ENCODE results near the gene NOCT. TPM values are rescaled to one million over a fixed set of nuclear protein-coding genes. Genes with fewer than 3 reads are reported as not detected.

Gene NOCT
- total and polyA plus RNA-seq, 7 donors, result 3.9 to 21.8 (median 11.4) TPM

DNA sequence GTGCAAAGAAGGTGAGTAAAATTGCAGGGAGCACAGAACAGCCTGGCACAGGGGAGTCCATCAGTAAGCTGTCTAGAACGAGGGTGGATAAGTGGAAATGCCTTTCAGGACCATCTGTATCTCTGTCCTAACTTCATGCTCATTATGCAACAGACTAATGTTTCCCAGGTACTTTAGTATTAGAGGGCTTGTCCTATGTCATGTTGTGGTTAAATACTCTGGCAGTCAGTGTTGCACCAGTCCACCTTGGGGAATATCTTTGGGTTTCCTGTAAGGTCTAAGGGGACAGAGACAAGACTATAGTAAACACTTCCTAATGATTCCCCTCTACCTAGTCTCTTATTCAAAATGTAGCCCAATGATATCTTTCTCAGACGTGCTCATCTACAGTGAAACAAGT lies 21.3 kb downstream of the NOCT start:
- H3K27me3 ChIP-seq (ENCODE audit: insufficient read depth in 3 of 3, low read length in 2 of 3), result no peaks in the 10 kb centered on the region
- no peak overlapping the region for H3K27ac ChIP-seq
- H3K4me3 ChIP-seq, result no peak overlapping the region
- H3K9me3 ChIP-seq, result no peaks in the 10 kb centered on the region
- H3K36me3 ChIP-seq (ENCODE audit: insufficient read depth in 1 of 2, low read depth in 1 of 2), result peaks cover 0 to 26% of the 10 kb centered on the region in 2 donors
- intact Hi-C loops (cut with DNase I), result loop anchor here (5.0 to 10.0 kb wide), 4 partner anchors 35 to 498 kb away; partner anchors contain the start of gene ELF2 (in 1 of the 2)
- ATAC-seq (no peak), DNase-seq (no peak)
- 54 to 82% (median 74%) methylated on average over 2 of the region's 2 CpGs for WGBS, 3 donors
- TF ChIP-seq, protein P1, sequence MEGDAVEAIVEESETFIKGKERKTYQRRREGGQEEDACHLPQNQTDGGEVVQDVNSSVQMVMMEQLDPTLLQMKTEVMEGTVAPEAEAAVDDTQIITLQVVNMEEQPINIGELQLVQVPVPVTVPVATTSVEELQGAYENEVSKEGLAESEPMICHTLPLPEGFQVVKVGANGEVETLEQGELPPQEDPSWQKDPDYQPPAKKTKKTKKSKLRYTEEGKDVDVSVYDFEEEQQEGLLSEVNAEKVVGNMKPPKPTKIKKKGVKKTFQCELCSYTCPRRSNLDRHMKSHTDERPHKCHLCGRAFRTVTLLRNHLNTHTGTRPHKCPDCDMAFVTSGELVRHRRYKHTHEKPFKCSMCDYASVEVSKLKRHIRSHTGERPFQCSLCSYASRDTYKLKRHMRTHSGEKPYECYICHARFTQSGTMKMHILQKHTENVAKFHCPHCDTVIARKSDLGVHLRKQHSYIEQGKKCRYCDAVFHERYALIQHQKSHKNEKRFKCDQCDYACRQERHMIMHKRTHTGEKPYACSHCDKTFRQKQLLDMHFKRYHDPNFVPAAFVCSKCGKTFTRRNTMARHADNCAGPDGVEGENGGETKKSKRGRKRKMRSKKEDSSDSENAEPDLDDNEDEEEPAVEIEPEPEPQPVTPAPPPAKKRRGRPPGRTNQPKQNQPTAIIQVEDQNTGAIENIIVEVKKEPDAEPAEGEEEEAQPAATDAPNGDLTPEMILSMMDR (IDR thresholded peaks at IDR 0.05), result no peak
- H3K4me1 ChIP-seq, result peaks cover 11% of the 10 kb centered on the region

DNA sequence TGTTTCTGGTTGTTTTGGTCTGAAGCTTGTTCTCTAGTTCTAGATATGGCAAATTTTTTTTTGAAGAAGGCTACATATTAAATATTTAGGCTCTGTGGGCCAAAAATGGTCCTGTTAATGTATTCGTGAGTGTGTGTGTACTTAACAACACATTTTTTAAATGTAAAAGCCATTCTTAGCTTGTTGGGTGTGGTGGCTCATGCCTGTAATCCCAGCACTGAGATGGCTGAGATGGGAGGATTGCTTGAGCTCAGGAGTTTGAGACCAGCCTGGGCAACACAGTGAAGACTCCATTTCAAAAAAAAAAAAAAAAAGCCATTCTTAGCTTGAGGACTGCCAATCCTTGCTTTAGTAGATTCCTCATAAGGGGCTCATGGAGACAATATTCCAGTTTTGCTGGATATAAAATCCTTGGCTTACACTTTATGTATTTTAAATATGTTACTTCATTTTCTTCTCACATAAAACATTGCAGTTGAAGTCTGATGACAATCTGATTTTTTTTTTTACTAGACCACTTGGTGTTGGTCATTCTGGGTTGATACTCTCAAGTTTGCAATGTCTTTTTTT lies 23.4 kb downstream of the NOCT start:
- H3K4me3 ChIP-seq, result no peak overlapping the region

DNA sequence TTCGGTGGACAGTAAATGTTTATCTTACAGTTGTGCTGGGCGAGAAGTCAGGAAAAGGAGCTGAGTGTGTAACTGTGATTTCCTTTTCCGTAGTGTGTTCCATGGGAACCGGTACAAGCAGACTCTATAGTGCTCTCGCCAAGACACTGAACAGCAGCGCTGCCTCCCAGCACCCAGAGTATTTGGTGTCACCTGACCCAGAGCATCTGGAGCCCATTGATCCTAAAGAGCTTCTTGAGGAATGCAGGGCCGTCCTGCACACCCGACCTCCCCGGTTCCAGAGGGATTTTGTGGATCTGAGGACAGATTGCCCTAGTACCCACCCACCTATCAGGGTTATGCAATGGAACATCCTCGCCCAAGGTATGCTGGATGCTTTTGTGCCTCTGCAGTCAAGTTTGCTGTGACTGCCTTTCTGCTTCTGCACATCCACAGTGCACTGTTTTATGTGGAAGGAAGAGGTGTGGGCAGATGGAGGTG lies 27.4 kb downstream of the NOCT start:
- H3K9me3 ChIP-seq, result no peaks in the 10 kb centered on the region
- DNase-seq (no peak), ATAC-seq (peak in 2 of 4 donors; percentile 42)
- H3K36me3 ChIP-seq (ENCODE audit: insufficient read depth in 1 of 2, low read depth in 1 of 2), result peaks cover 4 to 53% of the 10 kb centered on the region in 2 donors
- no peak overlapping the region for H3K27ac ChIP-seq
- H3K4me1 ChIP-seq, result peaks cover 9% of the 10 kb centered on the region
- intact Hi-C loops (cut with DNase I), result no loop called here
- H3K4me3 ChIP-seq, result no peak overlapping the region
- no peaks in the 10 kb centered on the region for H3K27me3 ChIP-seq (ENCODE audit: insufficient read depth in 3 of 3, low read length in 2 of 3)
- 50 to 58% (median 56%) methylated on average over 10 of the region's 10 CpGs for WGBS, 3 donors
- TF ChIP-seq, protein P1 (IDR thresholded peaks at IDR 0.05), result no peak

More for the DNA sequence above, 23.4 kb downstream of the NOCT start:
- Histone ChIP-seq H3K27me3 (ENCODE audit: insufficient read depth in 3 of 3, low read length in 2 of 3) (no peaks in the 10 kb centered on the region), H3K27ac (no peak overlapping the region), H3K9me3 (no peaks in the 10 kb centered on the region), H3K4me1 (peaks cover 9% of the 10 kb centered on the region), H3K36me3 (ENCODE audit: insufficient read depth in 1 of 2, low read depth in 1 of 2) (peaks cover 0 to 30% of the 10 kb centered on the region in 2 donors)
- DNase-seq (no peak), ATAC-seq (no peak)
- 86 to 95% (median 86%) methylated on average over 1 of the region's 1 CpG for WGBS, 3 donors
- intact Hi-C loops (cut with DNase I), result loop anchor here (5.0 to 10.0 kb wide), 4 partner anchors 33 to 496 kb away; partner anchors contain the start of gene ELF2 (in 1 of the 2)
- TF ChIP-seq, protein P1 (IDR thresholded peaks at IDR 0.05), result no peak

DNA sequence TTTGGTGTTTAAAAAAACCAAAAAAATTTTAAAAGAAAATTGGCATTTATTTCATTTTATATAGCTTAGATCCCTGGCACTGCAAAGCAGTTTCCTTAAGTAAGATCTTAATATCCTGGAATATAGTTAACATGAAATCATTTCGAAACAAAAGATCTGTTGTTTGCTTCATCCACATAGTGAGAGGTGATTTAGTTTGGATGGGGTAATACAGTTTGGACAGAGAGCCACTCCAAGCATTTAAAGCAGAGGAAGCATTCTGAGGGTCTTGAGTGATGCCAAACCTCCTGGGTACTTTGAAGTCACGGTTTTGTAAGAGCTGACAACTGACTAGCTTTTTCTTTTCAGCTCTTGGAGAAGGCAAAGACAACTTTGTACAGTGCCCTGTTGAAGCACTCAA lies 28.7 kb downstream of the NOCT start:
- Histone ChIP-seq H3K36me3 (ENCODE audit: insufficient read depth in 1 of 2, low read depth in 1 of 2) (peaks cover 4 to 64% of the 10 kb centered on the region in 2 donors), H3K27me3 (ENCODE audit: insufficient read depth in 3 of 3, low read length in 2 of 3) (no peaks in the 10 kb centered on the region), H3K27ac (no peak overlapping the region), H3K4me3 (no peak overlapping the region), H3K9me3 (no peaks in the 10 kb centered on the region), H3K4me1 (peaks cover 9% of the 10 kb centered on the region)
- intact Hi-C loops (cut with DNase I), result no loop called here
- DNase-seq (no peak), ATAC-seq (no peak)
- 79 to 89% (median 82%) methylated on average over 2 of the region's 2 CpGs for WGBS, 3 donors
- TF ChIP-seq, protein P1 (IDR thresholded peaks at IDR 0.05), result no peak
